Heart left ventricle (tissue), 13 donors: ENCODE results near the gene AMDHD2.

Source experiments
- CTCF ChIP-seq, 12 donors: fragments of 200-600 bp; sonication (generic) in 4 of 12; IDR thresholded peaks; one replicate each; pipeline versions ENCODE4 v1.5.0 to v1.8.0; 2018 to 2022; ENCODE audit warnings: antibody characterized with exemption in 12 of 12, mild to moderate bottlenecking in 5 of 12
- POLR2A ChIP-seq, 2 donors: fragments of 450-650 bp; IDR thresholded peaks; one replicate each; pipeline ENCODE4 v1.6.1; 2017; ENCODE audit warnings: antibody characterized with exemption in 2 of 2, mild to moderate bottlenecking in 2 of 2, moderate library complexity in 2 of 2
- donor health status: ischemic (EF 13 %, LVEDD 7.1; RV severe dilation, severe dysfunction).
- donor health status: DM: no; HTN: yes; CAD: no.
- donor health status: DM: no; HTN: no; CAD: no.
- donor health status: ischemic (EF 25% LVEDD 6.9; RV normal size, moderate dysfunction).
- donor health status: ischemic (EF 25% LVEDD 5.7; RV mildly dilated, moderate dysfunction).
- donor health status: ischemic (EF 35%, LVEDD 5.7; RV mildly dilated, moderate dysfunction).
- donor health status: nonischemic (EF 11% LVEDD 7.7; RV severe dilation, severe dysfunction).
- donor health status: DM: yes; HTN: yes; CAD: no.
- donor health status: PGD.
- donor health status: ischemic (EF 29% LVEDD 5.4; RV normal size, mild dysfunction).
- donor health status: nonischemic (EF 23%, LVEDD 6.1; RV moderate dilation, normal function).

GRCh38 chr16:2508722-2509400 is 11.3 kb upstream of the AMDHD2 start:
- no peak for TF ChIP-seq CTCF (IDR thresholded peaks at IDR 0.05)
- TF ChIP-seq POLR2A (IDR thresholded peaks at IDR 0.05), result no peak
